Stimulated activated CD8-positive, alpha-beta memory T cell treated with anti-CD3 and anti-CD28 coated beads, Interleukin-7, amount 100 ng/mL, for 1 hour (primary cell): ENCODE results near the gene C1orf115.
"Not testable (repeated sequence)": the region's sequence is repeated elsewhere in the genome, so short reads cannot be mapped to it uniquely, and the experiment has no call there.

Experiments
- DNase-seq, 2 donors: peaks; one replicate each; pipeline ENCODE4 v3.0.0-alpha.2; 2020; ENCODE audit warnings: low read depth in 2 of 2

The C1orf115 gene, protein sequence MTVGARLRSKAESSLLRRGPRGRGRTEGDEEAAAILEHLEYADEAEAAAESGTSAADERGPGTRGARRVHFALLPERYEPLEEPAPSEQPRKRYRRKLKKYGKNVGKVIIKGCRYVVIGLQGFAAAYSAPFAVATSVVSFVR

DNA sequence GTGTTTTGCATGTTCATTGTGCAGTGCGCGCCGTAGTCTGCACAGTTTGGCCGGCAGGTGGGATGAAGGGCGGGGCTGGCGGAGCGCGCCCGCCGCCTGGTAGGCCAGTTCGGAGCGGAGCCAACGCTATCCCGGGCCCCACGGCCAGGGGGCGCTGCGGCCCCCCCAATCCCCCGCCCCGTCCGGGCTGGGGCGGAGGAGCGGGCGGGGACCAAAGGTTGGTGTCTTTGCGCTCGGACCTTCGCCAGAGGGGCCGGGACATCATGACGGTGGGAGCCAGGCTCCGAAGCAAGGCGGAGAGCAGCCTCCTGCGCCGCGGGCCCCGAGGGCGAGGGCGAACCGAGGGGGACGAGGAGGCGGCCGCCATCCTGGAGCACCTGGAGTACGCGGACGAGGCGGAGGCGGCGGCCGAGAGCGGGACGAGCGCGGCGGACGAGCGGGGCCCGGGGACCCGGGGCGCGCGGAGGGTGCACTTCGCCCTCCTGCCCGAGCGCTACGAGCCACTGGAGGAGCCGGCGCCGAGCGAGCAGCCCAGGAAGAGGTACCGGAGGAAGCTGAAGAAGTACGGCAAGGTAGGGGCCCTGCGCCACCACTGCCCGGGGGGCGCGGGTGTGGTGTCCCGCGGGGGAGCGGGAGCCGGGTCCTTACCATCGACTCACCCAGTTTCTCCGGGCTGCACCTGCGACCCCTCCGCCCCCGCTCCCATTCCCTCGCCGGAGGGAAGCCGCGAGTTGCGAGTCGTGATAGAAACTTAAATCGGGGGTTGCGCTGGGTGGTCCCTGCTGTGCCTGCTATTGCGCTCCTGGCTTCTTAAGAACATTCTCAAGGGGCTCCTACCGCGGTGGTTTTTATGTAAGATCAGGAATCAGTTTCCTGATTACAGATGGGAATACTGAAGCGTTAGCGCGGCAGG lies at the start of gene C1orf115:
C1orf115 (plus strand) TSS at position 224 of the 913 bp plus-strand sequence; CDS start at position 264, 40 bp downstream.
- peak; percentile 31 to 43 for DNase-seq

DNA sequence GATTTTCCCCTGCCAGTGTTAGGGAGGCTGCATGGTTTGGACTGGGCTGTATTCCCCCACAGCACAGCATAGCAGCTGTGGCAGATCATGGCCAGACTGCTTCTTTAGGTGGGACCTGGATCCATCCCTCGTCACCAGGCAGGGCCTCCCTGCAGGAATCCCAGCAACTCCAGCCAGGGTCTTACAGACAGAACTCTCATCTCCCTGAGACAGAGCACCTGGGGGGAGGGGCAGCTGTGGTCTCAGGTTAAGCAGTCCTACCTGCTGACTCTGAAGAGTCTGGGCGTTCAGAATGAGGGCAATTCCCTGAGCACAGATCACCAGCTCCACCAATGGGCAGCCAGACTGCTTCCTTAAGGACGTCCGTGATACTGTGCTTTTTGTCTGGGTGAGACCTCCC lies 47.9 kb upstream of the C1orf115 start:
- no peak for DNase-seq

DNA sequence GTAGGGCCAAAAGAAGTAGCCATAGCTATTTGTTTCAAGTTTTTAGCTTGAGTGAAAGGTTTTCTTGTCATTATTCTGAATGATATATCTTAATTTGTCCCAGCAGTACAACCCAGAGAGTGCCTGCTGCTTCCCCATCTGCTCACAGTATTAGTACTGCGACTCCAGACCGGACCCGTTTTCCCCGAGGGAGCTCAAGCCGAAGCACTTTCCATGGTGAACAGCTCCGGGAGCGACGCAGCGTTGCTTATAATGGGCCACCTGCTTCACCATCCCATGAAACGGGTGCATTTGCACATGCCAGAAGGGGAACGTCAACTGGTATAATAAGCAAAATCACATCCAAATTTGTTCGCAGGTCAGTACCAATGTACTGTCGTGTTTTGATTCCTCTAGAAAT lies 37.2 kb upstream of the C1orf115 start:
- DNase-seq, result no peak

DNA sequence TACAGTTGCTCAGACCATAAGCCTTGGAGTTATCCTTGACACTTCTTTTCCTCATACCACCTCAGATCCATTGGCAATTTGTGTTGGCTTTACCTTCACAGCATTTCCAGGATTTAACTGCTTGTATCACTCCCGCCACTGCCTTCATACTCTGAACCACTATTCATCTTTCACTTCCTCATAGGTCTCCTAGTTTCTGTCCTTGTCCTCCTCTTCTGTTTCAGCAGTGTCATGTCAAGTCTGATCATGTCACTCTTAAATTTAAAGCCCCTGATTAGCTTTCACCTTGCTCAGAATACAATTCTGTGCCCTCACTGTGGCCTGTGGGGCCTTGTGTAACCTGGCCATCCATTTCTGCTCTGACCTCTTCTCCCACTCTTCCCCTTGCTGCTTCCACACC lies 34.7 kb upstream of the C1orf115 start:
- no peak for DNase-seq

DNA sequence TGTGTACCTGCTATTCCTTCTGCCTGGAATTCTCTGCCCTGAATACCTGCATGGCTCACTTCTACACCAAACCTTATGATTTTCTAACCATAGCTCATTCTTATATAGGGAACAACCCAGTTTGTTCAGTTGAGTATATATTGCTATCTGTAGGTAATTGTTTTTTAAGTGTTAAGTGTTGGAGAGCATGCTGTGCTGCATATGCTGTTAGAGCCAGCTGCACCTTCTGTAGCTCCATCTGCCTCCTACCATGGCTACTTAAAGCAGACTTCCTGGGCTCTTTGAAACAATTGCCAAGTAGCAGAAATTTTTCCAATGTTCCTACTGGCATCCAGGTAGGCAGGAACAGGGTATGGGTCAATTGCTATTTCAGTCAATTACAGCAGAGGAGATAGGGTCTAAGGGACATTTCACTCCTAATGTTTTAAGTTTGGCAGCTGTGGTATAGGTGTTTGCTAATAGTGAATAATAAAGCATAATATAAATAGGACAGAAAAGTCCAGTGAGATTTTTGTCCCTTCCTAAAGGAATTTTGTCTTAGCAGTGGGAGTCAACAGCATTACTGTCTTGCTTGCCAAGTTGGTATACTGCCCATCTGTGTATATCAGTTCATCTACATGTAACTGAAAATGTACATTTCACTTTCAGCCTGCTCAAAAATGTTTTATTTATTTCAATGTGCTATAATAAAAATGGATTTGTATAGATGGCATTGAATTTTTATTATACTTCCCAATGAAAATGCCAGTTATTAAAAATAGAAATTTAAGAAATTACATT lies 34.0 kb upstream of the C1orf115 start:
- DNase-seq, result no peak

DNA sequence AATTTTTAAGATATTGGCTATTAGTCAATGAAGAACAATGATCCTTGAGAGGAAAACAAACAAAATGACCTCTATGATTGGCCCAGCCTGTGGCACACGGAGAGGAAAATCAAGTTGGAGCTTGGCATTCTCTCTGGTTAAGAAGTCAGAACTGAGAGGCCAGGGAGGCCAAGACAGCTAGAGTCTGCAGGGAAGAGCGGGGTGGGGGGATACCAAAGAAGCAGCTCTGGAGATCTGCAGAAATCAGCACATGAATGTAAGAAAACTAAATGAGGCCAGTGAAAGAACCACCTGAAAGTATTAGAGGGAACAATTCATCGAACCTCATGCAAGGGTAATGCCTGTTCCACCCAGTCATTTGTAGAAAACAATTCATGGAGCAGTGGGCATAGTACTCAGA lies 23.8 kb upstream of the C1orf115 start:
- no peak for DNase-seq

DNA sequence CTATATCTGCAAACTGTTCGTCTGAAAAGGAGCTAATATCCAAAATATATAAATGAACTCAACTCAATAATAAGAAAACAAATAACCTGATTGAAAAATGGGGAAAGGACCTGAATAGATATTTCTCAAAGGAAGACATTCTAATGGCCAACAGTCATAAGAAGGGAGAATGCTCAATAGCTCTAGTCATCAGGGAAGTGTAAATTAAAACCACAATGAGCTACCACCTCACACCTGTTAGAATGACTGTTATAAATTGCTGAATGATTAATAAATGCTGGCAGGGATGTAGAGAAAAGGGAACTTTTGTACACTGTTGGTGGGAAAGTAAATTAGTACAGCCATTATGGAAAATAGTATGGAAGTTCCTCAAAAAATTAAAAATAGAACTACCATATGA lies 21.2 kb upstream of the C1orf115 start:
- no peak for DNase-seq

DNA sequence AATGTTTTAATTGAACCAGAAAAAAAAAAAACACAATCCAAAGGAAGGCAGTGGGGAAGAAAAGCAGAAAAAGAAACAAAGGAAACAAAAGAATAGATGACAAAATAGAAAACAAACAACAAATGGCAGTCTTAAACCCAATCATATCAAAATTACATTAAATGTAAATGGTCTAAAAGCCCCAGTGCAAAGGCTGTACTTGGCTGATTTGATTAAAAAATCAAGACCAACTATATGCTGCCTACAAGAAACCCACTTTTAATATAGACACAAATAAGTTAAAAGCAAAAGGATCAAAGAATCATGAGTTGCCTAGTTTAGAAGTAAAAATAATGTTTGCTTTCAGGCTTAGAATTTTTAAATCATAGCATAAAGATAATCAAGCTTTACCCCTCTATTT lies 19.8 kb upstream of the C1orf115 start:
- DNase-seq, result no peak

DNA sequence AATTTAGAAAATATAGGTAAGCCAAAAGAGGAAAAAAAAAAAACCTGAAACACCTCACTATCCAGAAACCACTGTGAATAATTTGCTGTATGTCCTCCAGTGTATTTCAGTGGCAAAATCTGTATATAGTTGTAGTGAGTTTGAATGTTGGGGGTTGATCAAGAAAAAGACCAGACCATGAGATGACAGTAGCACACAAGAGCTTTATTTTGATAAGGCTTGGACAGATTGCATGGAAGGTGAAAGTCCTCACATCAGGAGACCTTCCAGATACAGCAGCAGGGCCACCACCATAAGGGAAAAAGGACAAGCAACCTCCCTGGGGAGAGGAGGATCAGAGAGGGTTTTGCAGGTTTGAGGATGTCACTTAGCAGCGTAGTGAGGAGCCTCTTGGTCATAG lies 16.2 kb upstream of the C1orf115 start:
- no peak for DNase-seq

DNA sequence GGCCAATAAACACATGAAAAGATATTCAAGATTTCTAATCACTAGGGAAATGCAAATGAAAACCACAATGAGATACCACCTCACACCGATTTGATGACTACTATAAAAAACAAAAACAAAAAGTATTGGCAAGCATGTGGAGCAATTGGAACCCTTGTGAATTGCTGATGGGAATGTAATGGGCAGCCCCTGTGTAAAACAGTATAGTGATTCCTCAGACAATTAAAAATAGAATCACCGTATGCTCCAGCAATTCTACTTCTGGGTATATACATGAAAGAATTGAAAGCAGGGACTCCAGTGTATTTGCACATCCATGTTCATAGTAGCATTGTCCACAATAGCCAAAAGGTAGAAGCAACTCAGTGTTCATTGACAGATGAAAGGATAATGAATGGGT lies 12.9 kb upstream of the C1orf115 start:
- DNase-seq, result no peak

DNA sequence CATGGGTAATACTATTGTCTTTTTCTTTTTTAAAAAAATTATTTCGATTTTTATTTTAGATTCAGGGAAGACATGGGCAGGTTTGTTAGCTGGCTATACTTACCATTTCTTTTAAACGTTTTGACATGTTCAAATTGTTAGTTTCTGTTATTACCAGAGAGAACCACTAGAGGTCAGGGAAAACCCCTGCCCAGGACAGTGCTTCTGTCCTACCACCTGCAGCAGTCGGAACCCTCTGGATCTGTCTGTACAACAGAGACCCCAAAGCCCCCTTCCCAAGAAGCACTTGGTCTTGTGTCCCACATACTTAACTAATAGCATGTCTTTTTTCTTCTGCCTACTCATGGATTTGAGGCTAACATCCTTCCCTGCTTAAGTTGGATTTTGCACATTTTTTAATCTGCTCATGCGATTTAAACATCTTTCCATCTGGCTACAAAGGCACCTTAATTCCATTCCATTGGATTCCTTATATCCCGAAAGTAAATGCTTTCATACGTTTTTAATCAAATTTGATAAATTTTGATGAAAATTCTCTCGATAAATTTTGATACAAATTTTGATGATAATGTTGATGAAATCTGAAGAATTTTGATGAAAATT lies 10.0 kb upstream of the C1orf115 start:
- DNase-seq, result no peak

DNA sequence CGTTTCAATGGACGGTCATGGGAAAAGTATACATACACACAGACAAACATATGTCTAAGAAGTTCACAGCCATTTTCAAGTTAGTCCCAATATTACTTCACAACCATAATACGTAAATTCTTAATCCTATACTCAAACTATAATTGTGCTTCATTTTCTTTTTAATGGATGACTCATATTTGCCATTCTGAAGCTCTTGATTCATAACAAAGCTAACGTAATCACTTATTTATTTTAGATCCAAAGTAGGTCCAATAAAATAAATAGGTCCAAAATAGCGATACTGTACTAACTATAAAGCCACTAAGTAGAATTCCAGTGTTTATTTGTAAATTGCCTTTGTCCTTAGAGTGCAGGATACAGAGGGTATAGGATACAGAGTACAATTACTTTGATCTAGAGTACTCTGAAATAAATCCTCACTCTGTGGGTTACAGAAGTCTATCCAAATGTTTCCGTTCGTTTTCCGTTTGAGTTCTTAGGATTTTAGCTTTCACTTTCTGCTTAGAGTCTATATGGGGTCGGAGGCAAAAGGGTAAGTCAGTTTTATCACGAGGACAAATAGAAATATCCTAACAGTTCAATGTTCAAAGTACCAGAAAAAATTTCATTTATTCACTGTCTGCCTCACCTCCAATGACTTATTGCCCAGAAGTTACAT lies 8.8 kb upstream of the C1orf115 start:
- DNase-seq, result no peak

DNA sequence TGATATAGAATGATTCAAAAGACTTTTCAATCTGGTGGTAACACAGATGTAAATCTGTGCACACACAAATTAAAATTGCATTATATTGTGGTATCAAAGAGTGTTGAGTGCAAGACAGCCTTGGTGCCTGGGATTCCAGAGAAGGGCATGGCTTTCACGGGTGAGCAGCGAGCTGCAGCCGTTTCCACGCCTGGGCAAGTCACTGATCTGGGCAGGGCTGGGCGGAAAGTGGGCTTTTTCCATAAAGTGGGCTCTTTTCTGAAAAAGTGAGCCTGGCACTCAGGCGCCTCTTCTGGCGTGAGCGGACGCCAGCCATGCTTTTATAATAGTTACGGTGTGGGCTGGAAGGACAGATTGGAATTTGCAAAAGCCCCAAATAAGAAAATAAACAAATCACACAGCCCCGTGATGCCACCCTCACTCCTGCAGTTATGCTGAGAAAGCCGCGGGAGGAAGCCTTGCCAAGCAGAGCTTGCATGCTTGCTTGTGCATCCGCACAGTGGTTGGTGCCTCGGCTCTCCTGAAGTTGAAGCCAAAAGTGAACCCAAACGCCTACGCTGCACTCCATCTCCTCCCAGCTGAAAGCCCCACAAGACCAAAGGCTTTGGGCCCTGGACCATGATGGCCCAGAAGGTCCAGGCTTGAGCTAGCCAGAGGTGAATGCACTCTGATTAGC lies 7.1 kb upstream of the C1orf115 start:
- no peak for DNase-seq

DNA sequence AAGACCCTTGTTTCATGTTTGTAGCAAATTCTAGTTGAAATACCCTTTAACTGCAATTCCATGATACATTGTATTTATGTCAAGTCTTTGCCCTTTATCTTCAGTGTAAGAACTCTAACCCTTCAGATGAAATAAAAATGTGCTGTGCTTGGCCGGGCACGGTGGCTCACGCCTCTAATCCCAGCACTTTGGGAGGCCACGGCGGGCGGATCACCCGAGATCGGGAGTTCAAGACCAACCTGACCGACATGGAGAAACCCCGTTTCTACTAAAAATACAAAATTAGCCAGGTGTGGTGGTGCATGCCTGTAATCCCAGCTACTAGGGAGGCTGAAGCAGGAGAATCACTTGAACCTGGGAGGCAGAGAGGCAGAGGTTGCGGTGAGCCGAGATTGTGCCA lies 6.4 kb upstream of the C1orf115 start:
- DNase-seq, result not testable (repeated sequence)

DNA sequence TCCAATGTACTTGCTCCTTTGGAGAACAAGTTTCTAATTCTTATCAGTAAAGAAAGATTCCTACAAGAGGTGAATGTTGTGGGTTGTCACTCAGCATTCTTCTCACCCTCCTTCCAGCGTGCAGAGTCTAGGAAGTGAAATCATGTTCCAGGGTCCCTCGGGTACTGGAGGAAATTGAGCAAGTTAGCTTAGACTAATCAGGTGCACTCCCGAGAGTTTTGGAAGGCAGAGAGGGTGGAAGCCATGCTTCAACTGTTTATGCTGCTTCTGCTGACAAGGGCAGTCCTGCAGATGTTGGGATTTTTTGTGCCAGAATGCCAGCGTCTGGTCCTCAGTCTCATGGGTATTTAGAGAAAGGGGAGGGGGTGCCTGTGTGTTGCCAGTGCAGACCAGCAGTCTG lies 5.3 kb upstream of the C1orf115 start:
- no peak for DNase-seq

DNA sequence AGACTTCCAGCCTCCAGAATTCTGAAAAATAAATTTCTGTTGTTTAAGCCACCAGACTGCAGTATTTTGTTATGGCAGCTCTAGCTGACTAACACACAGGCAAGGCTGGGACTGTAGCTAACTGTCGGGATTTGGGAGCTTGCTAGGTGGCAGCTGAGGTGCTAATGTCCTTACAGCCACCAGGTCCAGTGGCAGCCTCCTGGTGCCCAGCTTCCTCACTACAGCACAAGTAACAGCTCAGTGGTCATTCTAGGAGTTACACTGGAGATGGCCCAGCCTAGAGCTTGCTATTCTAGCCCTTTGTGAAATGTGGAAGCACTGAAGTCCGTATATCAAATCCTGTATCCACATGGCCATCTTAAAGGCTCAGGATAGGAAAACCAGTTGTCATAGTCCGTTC lies 4.3 kb upstream of the C1orf115 start:
- no peak for DNase-seq

DNA sequence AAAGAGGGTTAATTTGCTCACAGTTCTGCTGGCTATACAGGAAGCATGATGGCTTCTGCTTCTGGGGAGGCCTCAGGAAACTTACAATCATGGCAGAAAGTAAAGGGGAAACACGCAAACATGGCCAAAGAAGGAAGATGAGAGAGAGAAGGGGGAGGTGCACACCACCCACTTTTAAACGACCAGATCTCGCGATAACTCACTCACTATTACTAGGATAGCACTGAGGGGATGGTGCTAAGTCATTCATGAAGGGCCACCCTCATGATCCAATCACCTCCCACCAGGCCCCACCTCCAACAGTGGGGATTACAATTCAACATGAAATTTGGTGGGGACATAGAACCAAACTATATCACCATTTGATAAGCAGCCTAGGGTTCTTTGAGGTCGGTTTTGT lies 2.4 kb upstream of the C1orf115 start:
- no peak for DNase-seq

DNA sequence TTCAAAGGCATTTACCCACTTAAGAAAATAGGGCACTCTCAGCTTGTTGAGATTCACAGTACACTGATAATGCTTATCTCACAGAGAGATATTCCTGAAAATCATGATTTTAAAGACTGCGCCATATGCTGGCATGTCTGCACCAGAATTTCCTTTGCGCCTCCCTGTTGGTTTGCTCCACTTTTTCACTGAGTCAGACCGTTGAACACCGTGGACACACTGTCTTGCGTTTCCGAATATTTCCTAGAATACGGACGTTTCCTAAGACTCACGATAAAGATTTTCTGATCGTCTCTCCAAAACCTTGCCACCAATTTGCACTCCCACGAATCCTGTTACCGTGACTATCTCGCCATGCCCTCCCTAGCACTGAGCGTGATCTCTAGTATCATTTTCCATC lies 497 bp upstream of the C1orf115 start:
- DNase-seq, result no peak

DNA sequence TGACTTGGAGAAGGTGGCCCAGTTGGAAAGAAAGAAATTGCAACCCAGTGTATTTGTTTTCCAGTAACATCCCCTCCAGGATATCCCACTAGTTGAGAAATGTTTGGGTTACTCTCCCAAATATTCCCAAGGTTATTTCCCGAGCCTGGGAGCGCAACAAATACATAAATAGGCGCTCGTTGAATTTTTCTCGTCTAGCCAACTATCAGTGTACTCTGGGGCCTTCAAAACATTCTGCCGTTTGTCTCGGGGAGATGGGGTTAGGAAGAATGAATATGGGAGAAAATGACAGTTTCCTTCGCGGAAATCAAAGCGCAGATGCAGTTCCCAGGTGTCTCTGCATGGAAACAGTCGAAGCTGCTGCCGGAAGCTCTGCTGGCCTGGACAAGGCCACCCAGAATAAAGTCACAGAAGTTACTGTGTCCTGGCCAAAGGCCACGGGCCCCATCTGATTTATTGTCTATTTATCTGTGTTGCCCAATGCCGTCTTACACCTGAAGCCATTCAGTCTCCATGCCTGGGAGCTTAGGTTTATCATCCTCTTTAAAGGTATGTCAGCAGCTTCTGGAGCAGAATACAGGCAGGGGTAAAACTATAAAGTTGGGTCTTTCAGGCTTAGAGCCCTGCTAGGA lies 1.0 kb downstream of the C1orf115 start:
- DNase-seq, result no peak

DNA sequence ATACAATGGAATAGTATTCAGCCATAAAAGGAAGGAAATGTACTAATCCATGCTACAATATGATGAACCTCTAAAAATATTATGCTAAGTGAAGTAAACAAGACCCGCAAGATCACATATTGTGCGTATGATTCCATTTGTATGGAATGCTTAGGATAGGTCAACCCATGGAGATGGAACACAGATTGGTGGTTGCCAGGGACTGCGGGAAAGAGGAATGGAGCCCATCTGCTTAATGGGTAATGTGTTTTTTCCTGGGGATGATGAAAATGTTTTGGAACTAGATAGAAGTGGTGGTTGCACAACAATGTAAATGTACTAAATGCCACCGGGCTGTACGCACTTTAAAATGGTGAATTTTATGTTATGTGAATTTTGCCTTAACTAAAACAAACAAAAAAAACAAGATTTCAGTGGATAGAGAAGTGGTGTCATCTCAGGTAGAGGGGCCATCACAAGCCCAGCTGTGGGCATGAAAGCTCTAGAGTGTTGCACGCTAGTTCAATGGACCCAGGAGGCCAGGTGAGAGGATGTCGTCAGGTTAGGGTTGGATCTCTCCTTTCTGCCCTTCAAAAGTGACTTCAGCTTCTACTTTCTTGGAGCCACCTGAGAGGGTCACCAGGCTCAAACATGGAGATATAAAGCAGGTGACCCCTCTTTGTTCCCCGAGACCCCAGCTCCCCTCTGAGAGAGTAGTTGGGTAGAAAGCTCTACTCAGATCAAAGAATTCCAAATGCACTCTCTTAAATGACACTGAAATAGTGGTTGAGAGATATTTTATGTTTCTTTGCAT lies 2.5 kb downstream of the C1orf115 start:
- no peak for DNase-seq
